Raji (cell line): Measurements from ENCODE around the gene SSC4D.
A peak's percentile ranks its signal among the peaks of the same experiment; 100 is the strongest.

Experiments
- POLR2A ChIP-seq: IDR thresholded peaks from 2 replicates; pipeline ENCODE4 v1.6.1; 2011; ENCODE audit warnings: low read depth, low read length, control low read depth; ENCODE audit not compliant: insufficient read depth

SSC4D gene

DNA sequence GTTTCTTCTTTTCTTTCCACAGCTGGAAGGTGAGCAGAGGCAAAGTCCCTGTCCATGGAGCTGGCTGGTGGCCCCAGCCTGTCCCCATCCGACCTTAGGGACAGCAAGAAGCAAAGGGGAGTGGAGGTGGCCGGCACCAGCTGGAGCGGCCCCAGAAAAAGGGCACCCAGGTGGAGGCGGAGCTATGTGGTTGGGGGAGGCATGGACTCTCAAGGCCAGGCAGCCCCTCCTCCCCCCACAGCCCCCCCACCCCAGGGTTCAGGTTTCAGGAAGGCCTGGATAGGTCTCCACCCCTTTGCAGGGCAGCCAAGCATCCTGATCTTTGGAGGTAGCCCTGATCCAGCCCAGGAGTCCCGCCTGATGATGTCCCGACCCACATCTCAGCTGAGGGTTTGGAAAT lies at the start of gene SSC4D:
Gene SSC4D, minus strand, starts transcription at position 161 of the 400 bp plus-strand sequence. CDS start 5,258 bp downstream, outside the sequence.
- no peak for TF ChIP-seq POLR2A

DNA sequence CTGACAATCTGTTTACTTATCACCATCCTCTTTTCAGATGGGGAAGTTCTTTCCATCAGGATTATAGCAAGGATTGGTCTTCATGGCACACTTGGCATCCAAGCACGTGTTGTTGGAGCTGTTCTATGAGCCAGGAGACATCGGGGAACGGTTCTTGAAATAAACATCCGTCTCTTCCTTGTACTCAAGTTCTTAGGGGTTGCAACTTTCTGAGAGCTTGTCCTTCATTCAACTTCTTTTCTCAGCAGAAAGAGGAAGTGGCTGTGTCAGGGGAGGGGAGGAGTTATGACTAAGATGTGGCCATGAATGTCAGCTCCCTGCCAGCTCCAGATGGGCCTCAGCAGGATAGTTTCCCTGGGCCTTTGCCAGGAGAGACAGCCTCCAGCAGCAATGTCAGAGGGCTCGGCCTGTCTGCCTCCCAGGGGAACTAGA lies 36.1 kb upstream of the SSC4D start:
- TF ChIP-seq POLR2A: peak; percentile 34; the same call in 1 of the 2 replicates

DNA sequence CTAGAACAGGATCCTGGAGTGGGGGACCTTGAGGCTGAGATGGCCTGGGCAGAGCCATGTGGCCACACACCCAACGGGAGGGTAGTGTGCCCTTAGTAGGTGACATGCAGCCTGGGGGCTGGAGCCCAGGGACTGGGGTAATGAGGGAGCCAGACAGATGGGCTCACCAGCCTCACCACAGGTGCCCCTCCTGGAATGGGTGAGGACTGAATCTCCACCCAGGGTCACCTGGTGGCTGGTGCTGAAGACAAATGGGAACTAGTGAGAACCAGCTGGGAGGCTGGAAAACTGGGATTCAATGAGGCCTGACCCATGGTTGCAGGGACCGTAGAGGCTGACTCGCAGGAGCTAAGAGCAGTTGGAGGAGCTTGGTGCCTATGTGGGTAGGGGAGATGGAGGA lies 21.3 kb upstream of the SSC4D start:
- TF ChIP-seq POLR2A: no peak

DNA sequence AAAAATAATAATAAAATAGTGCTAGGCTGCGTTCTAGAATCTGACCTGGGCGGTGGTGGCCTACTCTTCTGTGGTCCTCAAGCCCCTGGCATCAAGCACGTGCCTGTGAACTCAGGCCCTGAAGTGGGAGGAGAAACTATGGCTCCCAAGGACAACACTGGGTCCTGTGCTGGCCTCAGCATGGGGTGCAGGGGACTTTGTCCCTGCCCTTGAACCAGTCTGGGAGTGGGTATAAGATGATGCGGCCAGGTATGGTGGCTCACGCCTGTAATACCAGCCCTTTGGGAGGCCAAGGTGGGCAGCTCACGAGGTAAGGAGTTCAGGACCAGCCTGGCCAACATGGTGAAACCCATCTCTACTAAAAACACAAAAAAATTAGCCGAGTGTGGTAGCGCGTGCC lies 20.7 kb upstream of the SSC4D start:
- no peak for TF ChIP-seq POLR2A

DNA sequence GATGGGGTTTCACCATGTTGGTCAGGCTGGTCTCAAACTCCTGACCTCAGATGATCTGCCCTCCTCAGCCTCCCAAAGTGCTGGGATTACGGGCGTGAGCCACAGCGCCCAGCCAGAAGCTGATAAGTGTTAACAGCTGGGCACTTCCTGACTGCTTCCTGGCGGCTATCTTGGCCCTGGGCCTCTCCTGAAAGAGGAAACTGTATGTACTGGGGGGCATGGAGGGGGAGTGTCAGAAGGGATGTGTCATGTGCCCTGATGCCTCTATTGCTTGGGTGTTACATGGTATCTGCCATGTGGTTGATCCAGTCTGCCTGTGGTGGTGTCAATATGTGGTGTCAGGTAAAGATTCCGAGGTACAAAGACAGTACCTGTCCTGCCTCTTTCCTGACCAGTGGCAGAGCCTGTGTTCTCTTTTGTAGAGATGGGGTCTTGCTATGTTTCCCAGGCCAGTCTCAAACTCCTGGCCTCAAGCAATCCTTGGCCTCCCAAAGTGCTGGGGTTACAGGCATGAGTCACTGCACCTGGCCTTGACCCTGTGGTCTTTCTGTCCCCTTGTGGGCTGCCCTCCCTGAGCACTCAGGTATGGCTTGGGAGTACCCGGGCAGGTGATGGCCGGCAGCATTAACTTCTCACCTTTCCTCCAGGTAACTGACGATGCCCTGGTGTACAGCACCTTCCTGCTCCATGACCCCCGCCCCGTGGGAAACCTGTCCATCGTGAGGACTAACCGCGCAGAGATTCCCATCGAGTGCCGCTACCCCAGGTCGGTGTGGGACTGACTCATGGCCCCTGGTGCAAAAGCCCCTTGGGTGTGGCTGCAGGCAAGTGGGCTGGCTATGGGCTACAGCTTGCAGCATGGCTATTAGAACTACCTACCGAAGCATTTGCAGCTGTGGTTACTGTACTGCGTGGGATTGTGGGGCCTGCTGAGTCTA lies 19.6 kb upstream of the SSC4D start:
- no peak for TF ChIP-seq POLR2A

DNA sequence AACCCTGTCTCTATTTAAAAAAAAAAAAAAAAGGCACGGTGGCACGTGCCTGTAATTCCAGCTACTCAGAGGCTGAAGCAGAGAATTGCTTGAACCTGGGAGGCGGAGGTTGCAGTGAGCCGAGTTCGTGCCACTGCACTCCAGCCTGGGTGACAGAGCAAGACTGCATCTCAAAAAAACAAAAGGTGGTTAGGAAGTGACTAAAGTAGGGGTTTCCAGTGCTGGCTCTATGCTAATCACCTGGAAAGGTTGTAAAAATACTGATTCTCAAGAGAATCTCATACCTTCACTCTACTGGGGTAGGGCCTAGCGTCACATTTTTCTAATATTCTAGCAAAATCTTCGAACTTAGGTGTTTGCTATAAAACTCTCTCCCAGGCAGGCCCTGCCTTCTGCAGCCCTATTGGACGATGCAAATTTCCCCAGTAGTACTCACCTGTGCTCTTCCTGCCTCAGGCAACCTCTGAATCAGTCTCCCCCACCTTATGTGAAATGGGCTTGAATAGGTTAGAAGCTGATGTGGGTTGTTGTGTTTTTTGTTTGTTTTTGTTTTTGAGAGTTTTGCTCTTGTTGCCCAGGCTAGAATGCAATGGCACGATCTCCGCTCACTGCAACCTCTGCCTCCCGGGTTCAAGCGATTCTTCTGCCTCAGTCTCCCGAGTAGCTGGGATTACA lies 18.8 kb upstream of the SSC4D start:
- no peak for TF ChIP-seq POLR2A

DNA sequence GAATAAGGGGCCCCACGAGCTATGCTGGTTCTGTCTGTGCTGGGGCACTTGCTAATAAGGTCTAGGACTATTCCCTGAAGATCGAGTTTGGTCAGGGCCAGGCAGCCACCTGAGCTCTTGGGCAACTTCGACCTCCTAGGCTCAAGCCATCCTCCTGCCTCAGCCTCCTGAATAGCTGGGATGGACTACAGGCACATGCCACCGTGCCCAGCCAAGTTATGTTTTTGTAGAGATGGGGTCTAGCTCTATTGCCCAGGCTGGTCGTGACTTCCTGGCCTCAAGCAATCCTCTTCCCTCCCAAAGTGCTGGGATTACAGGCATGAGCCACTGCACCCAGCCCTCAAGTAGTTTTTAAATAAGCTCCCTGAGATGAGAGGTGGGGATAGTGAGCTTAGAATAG lies 18.1 kb upstream of the SSC4D start:
- TF ChIP-seq POLR2A: no peak

DNA sequence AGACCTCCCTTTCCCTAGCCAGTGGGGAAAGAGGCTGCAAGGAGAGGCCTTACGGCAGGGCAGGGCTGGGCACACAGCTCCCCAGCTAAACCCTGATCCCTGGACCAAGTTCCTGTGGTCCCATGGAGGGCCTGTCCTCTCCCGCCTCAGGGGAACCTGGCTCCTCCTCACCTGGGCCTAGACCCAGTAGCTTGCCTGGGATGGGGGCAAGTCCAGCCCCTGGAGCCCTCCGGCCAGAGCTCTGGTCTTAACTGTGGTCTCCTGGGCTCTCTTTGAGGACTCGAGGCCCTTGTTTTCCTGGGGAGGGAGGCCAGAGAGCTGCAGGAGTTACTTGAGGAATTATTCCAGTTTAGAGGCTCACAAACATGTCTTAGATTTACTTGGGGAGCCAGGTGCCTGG lies 16.7 kb upstream of the SSC4D start:
- no peak for TF ChIP-seq POLR2A

DNA sequence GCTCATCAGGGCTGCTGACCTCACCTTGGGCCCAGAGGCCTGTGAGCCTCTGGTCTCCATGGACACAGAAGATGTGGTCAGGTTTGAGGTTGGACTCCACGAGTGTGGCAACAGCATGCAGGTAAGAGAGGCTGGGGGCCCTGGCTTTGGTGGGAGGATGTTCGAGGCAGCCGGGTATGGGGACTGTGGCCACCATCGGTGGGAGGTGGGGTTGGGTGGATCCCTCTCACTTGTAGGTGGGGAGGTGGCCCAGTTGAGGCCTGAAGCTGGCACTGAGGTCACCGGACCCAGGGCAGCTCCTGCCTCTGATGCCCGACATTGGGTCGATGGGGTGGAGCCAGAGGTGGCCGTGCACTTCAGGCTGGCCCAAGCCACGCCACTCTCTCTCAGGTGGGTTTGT lies 15.7 kb upstream of the SSC4D start:
- TF ChIP-seq POLR2A: no peak

DNA sequence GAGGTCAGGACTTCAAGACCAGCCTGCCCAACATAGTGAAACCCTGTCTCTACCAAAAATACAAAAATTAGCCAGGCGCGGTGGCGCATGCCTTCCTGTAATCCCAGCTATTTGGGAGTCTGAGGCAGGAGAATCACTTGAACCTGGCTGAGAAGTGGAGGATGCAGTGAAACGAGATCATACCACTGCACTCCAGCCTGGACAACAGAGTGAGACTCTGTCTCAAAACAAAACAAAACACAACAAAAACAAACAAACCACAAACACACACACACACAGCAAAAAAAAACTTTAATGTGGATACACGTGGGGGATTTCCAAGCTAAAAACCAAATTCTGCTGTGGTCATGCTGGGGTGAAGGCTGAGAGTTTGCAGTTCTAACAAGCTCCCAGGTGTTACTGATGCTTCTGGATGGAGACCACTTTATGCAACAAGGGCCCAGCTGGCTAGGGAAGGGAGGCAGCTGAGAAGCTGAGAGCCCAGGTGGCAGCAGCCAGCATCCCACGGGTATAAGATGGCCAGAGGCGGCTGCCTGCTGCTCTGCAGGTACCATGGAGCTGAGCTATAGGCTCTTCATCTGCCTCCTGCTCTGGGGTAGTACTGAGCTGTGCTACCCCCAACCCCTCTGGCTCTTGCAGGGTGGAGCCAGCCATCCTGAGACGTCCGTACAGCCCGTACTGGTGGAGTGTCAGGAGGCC lies 15.1 kb upstream of the SSC4D start, which contains the start of gene ZP3:
Gene ZP3, plus strand, starts transcription at position 538 of the 699 bp plus-strand sequence. Its CDS starts 15 bp downstream, at position 553.
- no peak for TF ChIP-seq POLR2A

DNA sequence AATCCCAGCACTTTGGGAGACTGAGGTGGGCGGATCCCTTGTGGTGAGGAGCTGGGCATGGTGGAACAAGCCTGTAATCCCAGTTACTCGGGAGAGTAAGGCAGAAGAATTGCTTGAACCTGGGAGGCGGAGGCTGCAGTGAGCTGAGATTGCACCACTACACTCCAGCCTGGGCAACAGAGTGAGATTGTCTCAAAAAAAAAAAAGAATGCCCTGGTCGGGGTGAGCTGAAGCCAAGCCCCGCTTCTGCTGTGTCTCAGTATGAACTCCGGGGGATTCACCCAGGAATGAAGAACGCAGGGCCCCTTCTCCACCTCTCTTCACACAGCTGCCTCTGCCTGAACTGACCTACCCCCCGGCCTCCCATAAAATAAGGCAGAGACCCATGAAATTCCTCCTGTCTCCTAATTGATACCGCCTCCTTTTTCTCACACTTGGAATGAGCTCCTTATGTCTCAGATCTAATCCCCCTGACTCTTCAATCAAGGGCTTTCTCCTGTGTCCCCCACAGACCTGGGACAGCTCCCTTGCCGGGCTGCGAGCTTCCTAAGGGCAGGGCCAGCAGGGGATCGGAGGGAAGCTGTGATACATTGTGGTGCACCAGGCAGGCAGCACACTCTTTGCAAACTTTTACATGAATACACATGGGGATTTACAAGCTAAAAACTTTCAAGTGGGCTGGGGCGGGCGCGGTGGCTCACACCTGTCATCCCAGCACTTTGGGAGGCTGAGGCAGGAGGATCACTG lies 14.3 kb upstream of the SSC4D start:
- no peak for TF ChIP-seq POLR2A

DNA sequence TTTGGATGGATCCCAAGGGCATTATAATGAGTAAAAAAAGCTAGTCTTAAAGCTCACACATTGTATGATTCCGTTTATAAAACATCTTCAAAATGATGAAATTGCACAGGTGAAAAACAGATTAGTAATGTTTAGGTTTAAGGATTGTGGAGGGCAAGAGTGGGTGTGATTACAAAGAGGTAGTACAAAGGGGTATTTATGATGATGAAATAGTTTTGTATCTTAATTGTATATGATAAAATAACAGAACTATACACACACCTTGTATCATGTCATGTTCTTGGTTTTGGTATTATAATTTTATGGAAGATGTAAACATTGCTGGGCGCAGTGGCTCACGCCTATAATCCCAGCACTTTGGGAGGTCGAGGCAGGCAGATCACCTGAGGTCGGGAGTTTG lies 2.8 kb upstream of the SSC4D start:
- no peak for TF ChIP-seq POLR2A

DNA sequence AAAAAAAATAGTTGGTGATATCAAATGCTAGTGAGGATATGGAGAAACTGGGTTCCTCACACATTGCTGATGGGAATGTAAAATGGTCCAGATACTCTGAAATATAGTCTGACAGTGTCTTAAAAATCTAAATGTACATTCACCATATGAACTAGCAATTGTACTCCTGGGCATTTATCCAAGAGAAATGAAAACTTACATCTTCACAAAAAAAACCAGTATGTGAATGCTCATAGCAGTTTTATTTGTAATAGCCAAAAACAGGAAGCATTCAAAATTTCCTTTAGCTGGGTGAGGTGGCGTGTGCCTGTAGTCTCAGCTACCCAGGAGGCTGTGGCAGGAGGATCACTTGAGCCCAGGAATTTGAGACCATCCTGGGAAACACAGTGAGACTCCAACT lies 2.1 kb upstream of the SSC4D start:
- no peak for TF ChIP-seq POLR2A

DNA sequence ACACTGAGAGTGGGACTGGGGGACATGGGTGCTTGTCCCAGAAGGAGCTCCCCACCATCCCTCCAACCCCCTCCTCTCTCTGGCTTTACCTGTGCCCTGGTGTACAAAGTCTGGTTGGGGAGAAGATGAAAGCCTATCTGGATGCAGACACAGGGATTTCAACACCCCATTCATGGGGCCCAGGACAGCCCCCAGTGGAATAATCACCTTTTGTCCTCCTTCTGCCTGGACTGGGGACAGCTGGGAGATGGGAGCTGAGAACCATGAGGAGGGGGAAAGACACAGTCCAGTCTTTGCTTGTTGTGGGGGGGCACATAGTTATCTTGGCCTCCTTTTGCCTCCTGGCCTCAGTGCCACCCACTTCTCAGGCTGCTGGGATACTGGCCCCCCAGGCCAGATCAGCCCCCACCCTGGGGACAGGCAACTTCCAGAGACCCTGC lies 1.4 kb downstream of the SSC4D start:
- TF ChIP-seq POLR2A: no peak

DNA sequence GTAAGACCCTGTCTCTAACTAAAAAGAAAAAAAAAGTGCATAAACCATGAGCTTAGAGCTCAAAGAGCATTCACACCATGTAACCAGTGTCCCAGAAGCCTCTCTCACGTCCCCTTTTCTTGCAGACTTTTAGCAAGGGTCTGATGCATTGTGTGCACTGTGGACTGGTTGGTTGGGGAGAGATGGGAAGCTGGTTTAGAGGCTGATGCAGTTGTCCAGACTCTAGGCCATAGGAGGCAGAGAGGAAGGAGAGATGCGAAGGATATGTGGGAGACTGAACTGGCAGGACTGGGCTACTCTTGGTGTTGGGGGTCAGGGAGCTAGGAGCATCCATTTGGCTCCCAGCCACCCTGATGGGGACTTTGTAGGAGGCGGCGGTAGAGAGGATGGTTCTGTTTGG lies 1.8 kb downstream of the SSC4D start:
- TF ChIP-seq POLR2A: no peak
